GM12801 (cell line): ENCODE data around the gene DTWD1.

ENCODE experiments used
- CTCF ChIP-seq: IDR thresholded peaks from one replicate; pipeline ENCODE4 v1.5.1; 2011; ENCODE audit warnings: control low read depth; ENCODE audit not compliant: insufficient read length; ENCODE audit errors: extremely low read depth

Gene DTWD1

GRCh38 chr15:49620658-49621368, at the start of gene DTWD1, which contains the start of gene FAM227B:
TSS of gene DTWD1 (plus strand) at chr15:49621048. CDS start at chr15:49625168, 4,120 bp downstream.
TSS of gene FAM227B (minus strand) at chr15:49620818. CDS start at chr15:49615171, 5,647 bp downstream.
- TF ChIP-seq CTCF = no peak

- no peak for TF ChIP-seq CTCF
Observed at GRCh38 chr15:49573421-49573820, 47.4 kb upstream of the DTWD1 start.

- no peak for TF ChIP-seq CTCF
Observed at GRCh38 chr15:49589030-49589429, 31.8 kb upstream of the DTWD1 start.

GRCh38 chr15:49604625-49605409, 16.0 kb upstream of the DTWD1 start:
- no peak for TF ChIP-seq CTCF

GRCh38 chr15:49605588-49605987, 15.3 kb upstream of the DTWD1 start:
- no peak for TF ChIP-seq CTCF

- no peak for TF ChIP-seq CTCF
Observed at GRCh38 chr15:49606594-49606993, 14.3 kb upstream of the DTWD1 start.

- no peak for TF ChIP-seq CTCF
Observed at GRCh38 chr15:49610157-49610918, 10.5 kb upstream of the DTWD1 start.
